ENCODE measurements around the gene ART4. TPM values are rescaled to one million over a fixed set of nuclear protein-coding genes. Genes with fewer than 3 reads are reported as not detected.

The ART4 gene
- total and polyA plus RNA-seq, 2 donors from 2014 or later: 2.6 to 3.0 TPM

DNA sequence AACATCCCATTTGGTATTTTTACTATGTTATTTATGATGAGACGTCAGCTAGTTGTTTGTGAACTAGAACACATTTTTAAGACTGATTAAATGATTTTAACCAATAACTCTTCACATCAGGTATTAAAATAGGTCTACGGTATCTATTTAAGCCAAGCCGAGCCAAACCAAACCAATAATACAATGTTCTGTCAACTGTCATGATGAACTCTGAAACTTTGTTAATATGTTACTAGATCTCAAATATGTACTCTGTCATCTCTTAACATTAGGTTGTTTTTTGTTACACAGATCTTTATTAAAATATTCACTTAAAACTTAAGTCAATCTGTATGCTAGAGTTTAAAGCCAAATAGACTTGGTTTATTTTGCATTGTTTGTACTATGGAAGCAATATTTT, 1.0 kb downstream of the ART4 start:
- TF ChIP-seq, protein P1, sequence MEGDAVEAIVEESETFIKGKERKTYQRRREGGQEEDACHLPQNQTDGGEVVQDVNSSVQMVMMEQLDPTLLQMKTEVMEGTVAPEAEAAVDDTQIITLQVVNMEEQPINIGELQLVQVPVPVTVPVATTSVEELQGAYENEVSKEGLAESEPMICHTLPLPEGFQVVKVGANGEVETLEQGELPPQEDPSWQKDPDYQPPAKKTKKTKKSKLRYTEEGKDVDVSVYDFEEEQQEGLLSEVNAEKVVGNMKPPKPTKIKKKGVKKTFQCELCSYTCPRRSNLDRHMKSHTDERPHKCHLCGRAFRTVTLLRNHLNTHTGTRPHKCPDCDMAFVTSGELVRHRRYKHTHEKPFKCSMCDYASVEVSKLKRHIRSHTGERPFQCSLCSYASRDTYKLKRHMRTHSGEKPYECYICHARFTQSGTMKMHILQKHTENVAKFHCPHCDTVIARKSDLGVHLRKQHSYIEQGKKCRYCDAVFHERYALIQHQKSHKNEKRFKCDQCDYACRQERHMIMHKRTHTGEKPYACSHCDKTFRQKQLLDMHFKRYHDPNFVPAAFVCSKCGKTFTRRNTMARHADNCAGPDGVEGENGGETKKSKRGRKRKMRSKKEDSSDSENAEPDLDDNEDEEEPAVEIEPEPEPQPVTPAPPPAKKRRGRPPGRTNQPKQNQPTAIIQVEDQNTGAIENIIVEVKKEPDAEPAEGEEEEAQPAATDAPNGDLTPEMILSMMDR (IDR thresholded peaks at IDR 0.05; ENCODE audit: borderline replicate concordance, extremely low read depth, insufficient read depth): no peak
- Histone ChIP-seq H3K9ac (ENCODE audit: low read length in 3 of 3) (no peak overlapping the region), H3K27me3 (ENCODE audit: control insufficient read depth, insufficient read depth, low read length) (no peaks in the 10 kb centered on the region), H3K36me3 (ENCODE audit: control insufficient read depth in 2 of 3, insufficient read depth in 3 of 3, low read length in 3 of 3) (no peaks in the 10 kb centered on the region), H3K27ac (ENCODE audit: low read depth in 2 of 2, low read length in 2 of 2) (peak overlapping the region in 1 of 2 donors; percentile 66), H3K9me3 (ENCODE audit: control insufficient read depth in 2 of 3, insufficient read depth in 1 of 3, low read length in 3 of 3) (no peaks in the 10 kb centered on the region), H3K4me1 (ENCODE audit: control insufficient read depth in 2 of 3, insufficient read depth in 2 of 3, low read depth in 1 of 3, low read length in 3 of 3) (peaks cover 5 to 32% (median 13%) of the 10 kb centered on the region in 3 donors), H3K4me3 (ENCODE audit: low read length in 3 of 3) (peak overlapping the region in 2 of 3 donors; percentile 13 to 38)
- FAIRE-seq (peak; percentile 30), DNase-seq (no peak)
- intact Hi-C loops (cut with DNase I): loop anchor here (5.0 kb wide), 1 partner anchor 155 kb away; no protein-coding TSS in a partner anchor

DNA sequence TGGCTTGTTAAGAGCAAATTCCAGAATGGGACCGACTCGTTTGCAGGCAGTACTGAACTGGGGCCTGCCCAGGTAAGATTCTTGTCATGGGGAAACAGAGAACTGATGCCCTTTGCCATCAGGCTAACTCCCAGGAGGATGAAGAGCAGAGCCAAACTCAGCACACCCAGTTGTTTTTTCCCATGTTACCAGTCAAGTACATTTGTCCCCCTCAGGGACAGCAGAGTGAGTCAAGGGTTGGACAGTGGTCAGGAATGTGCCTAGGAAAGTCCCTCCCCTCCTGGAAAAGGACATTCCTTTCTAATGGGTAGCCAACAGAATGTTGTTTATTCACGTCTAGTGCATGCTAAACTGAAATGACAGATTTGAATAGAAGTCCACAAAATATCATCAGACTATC, 1.6 kb downstream of the ART4 start:
- H3K4me3 ChIP-seq (ENCODE audit: low read length in 3 of 3): peak overlapping the region in 2 of 3 donors; percentile 13 to 38
- intact Hi-C loops (cut with DNase I): loop anchor here (5.0 kb wide), 1 partner anchor 156 kb away; no protein-coding TSS in a partner anchor
- no peaks in the 10 kb centered on the region for H3K9me3 ChIP-seq (ENCODE audit: control insufficient read depth in 2 of 3, insufficient read depth in 1 of 3, low read length in 3 of 3)
- H3K27me3 ChIP-seq (ENCODE audit: control insufficient read depth, insufficient read depth, low read length): no peaks in the 10 kb centered on the region
- H3K9ac ChIP-seq (ENCODE audit: low read length in 3 of 3): peak overlapping the region in 1 of 3 donors; percentile 9
- H3K27ac ChIP-seq (ENCODE audit: low read depth in 2 of 2, low read length in 2 of 2): peak overlapping the region; percentile 40 to 66
- peaks cover under 1 to 26% (median 9%) of the 10 kb centered on the region in 3 donors for H3K4me1 ChIP-seq (ENCODE audit: control insufficient read depth in 2 of 3, insufficient read depth in 2 of 3, low read depth in 1 of 3, low read length in 3 of 3)
- DNase-seq (peak in 2 of 5 donors; percentile 39 to 70), FAIRE-seq (peak; percentile 69)
- H3K36me3 ChIP-seq (ENCODE audit: control insufficient read depth in 2 of 3, insufficient read depth in 3 of 3, low read length in 3 of 3): no peaks in the 10 kb centered on the region
- TF ChIP-seq, protein P1 (IDR thresholded peaks at IDR 0.05; ENCODE audit: borderline replicate concordance, extremely low read depth, insufficient read depth): no peak

DNA sequence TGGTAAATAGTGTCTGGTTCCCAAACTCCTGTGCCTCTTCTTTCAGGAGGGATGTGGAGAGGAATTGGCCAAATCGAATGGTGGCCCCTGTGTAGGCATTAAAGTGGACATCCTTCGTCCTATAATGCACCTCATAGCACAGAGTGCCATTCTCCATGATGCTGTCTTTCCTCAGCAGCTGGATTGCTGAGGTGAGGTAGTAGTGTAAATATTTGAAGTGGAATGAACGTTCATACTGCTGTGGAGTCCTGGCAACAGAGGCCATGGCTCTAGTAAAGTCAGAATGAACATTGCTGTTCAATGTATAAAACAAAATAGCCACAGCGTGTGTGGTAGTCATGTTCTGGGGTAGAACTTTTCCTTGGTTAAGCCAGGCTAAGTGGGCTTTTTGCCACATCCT, 2.7 kb downstream of the ART4 start:
- Histone ChIP-seq H3K9me3 (ENCODE audit: control insufficient read depth in 2 of 3, insufficient read depth in 1 of 3, low read length in 3 of 3) (no peaks in the 10 kb centered on the region), H3K27ac (ENCODE audit: low read depth in 2 of 2, low read length in 2 of 2) (no peak overlapping the region), H3K4me3 (ENCODE audit: low read length in 3 of 3) (no peak overlapping the region), H3K27me3 (ENCODE audit: control insufficient read depth, insufficient read depth, low read length) (no peaks in the 10 kb centered on the region), H3K36me3 (ENCODE audit: control insufficient read depth in 2 of 3, insufficient read depth in 3 of 3, low read length in 3 of 3) (no peaks in the 10 kb centered on the region), H3K4me1 (ENCODE audit: control insufficient read depth in 2 of 3, insufficient read depth in 2 of 3, low read depth in 1 of 3, low read length in 3 of 3) (peaks cover 0 to 18% (median 6%) of the 10 kb centered on the region in 3 donors), H3K9ac (ENCODE audit: low read length in 3 of 3) (no peak overlapping the region)
- TF ChIP-seq, protein P1 (IDR thresholded peaks at IDR 0.05; ENCODE audit: borderline replicate concordance, extremely low read depth, insufficient read depth): no peak
- FAIRE-seq (no peak), DNase-seq (no peak)
- intact Hi-C loops (cut with DNase I): loop anchor here (5.0 kb wide), 1 partner anchor 157 kb away; no protein-coding TSS in a partner anchor

DNA sequence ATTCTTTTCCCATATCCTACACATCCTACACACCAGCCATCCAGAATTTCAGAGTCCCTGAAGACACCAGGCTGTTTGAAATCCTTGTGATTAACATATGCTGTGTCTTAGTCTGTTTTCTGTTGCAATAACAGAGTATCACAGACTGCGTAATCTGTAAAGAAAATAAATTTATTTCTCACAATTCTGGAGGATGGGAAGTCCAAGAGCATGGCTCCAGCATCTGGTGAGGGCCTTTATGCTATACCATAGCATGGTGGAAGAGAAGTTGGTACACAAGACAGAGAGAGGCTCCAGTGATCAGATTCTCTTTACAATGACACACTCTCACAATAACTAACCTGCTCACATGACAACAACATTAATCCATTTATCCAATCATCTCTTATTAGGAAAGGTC, 4.1 kb downstream of the ART4 start:
- no peak for FAIRE-seq
- no peak overlapping the region for H3K4me3 ChIP-seq (ENCODE audit: low read length in 3 of 3)
- no peaks in the 10 kb centered on the region for H3K9me3 ChIP-seq (ENCODE audit: control insufficient read depth in 2 of 3, insufficient read depth in 1 of 3, low read length in 3 of 3)
- H3K27me3 ChIP-seq (ENCODE audit: control insufficient read depth, insufficient read depth, low read length): no peaks in the 10 kb centered on the region
- TF ChIP-seq, protein P1 (IDR thresholded peaks at IDR 0.05; ENCODE audit: borderline replicate concordance, extremely low read depth, insufficient read depth): no peak
- H3K36me3 ChIP-seq (ENCODE audit: control insufficient read depth in 2 of 3, insufficient read depth in 3 of 3, low read length in 3 of 3): no peaks in the 10 kb centered on the region
- no peak for DNase-seq
- H3K27ac ChIP-seq (ENCODE audit: low read depth in 2 of 2, low read length in 2 of 2): no peak overlapping the region
- no peak overlapping the region for H3K9ac ChIP-seq (ENCODE audit: low read length in 3 of 3)
- intact Hi-C loops (cut with DNase I): no loop called here
- H3K4me1 ChIP-seq (ENCODE audit: control insufficient read depth in 2 of 3, insufficient read depth in 2 of 3, low read depth in 1 of 3, low read length in 3 of 3): peaks cover 0 to 18% (median 6%) of the 10 kb centered on the region in 3 donors
